Glutamatergic neuron (in vitro differentiated cells): Measurements from ENCODE around the gene HENMT1. TPM values are rescaled to one million over a fixed set of nuclear protein-coding genes. Genes with fewer than 3 reads are reported as not detected.

Source experiments
- DNase-seq: peaks from one replicate; pipeline ENCODE4 v3.0.0; 2022
- H3K27ac Mint-ChIP-seq: one replicate; pipeline ENCODE4 v1.8.0; 2020; ENCODE audit warnings: mild to moderate bottlenecking, mixed read lengths, inconsistent platforms; ENCODE audit not compliant: unreplicated experiment
- H3K27me3 Mint-ChIP-seq: one replicate; pipeline ENCODE4 v1.8.0; 2020; ENCODE audit warnings: mild to moderate bottlenecking, moderate library complexity, mixed read lengths, inconsistent platforms; ENCODE audit not compliant: unreplicated experiment
- H3K36me3 Mint-ChIP-seq: one replicate; pipeline ENCODE4 v1.8.0; 2020; ENCODE audit warnings: mild to moderate bottlenecking, mixed read lengths, inconsistent platforms; ENCODE audit not compliant: unreplicated experiment
- H3K4me1 Mint-ChIP-seq: one replicate; pipeline ENCODE4 v1.8.0; 2020; ENCODE audit warnings: mild to moderate bottlenecking, low read depth, mixed read lengths, inconsistent platforms; ENCODE audit not compliant: unreplicated experiment
- H3K4me3 Mint-ChIP-seq: one replicate; pipeline ENCODE4 v1.8.0; 2020; ENCODE audit warnings: mild to moderate bottlenecking, mixed read lengths, inconsistent platforms; ENCODE audit not compliant: unreplicated experiment
- H3K9me3 Mint-ChIP-seq: one replicate; pipeline ENCODE4 v1.8.0; 2020; ENCODE audit warnings: mild to moderate bottlenecking, moderate library complexity, mixed read lengths, inconsistent platforms; ENCODE audit not compliant: unreplicated experiment
- CTCF ChIP-seq: fragments of 200-600 bp; sonication (generic); IDR thresholded peaks from one replicate; pipeline ENCODE4 v1.5.0; 2021; ENCODE audit not compliant: partially characterized antibody, unreplicated experiment
- total RNA-seq: library from RNA; stranded (reverse); fragmentation: NEBNext Ultra II Directional; extraction: Animal tissue kit (Norgen Biotek cat#: 25700); gene quantifications from one replicate; pipeline ENCODE4 v1.2.1, GENCODE V29; 2021; ENCODE audit not compliant: unreplicated experiment

The HENMT1 gene
- total RNA-seq, 1 donor from 2014 or later: 15.9 TPM

GRCh38 chr1:108692724-108693655 is 32.1 kb upstream of the HENMT1 start:
- peaks cover 3% of the 10 kb centered on the region for H3K4me1 Mint-ChIP-seq
- peak; percentile 32 for DNase-seq
- peaks cover 19% of the 10 kb centered on the region for H3K27me3 Mint-ChIP-seq
- H3K36me3 Mint-ChIP-seq: no peaks in the 10 kb centered on the region
- H3K27ac Mint-ChIP-seq: peak overlapping the region; percentile 97
- peak overlapping the region; percentile 99 for H3K4me3 Mint-ChIP-seq
- H3K9me3 Mint-ChIP-seq: peaks cover 9% of the 10 kb centered on the region
- TF ChIP-seq CTCF: no peak

- Mint-ChIP-seq H3K9me3 (peaks cover 9% of the 10 kb centered on the region), H3K4me1 (peaks cover 3% of the 10 kb centered on the region), H3K27me3 (peaks cover 19% of the 10 kb centered on the region), H3K27ac (peak within 1 kb of the TSS; percentile 97), H3K36me3 (no peaks in the 10 kb centered on the region), H3K4me3 (peak within 1 kb of the TSS; percentile 99)
- no peak for TF ChIP-seq CTCF
- DNase-seq: peak; percentile 95
Observed at GRCh38 chr1:108691942-108692723, 31.2 kb upstream of the HENMT1 start, which contains the start of gene PRPF38B. Gene PRPF38B, plus strand, starts transcription at chr1:108692310. Its CDS starts 282 bp downstream, at chr1:108692592.

GRCh38 chr1:108691128-108691941 is 30.4 kb upstream of the HENMT1 start:
- peaks cover 3% of the 10 kb centered on the region for H3K4me1 Mint-ChIP-seq
- H3K9me3 Mint-ChIP-seq: peaks cover 9% of the 10 kb centered on the region
- H3K27ac Mint-ChIP-seq: peak overlapping the region; percentile 97
- H3K27me3 Mint-ChIP-seq: peaks cover 19% of the 10 kb centered on the region
- peak overlapping the region; percentile 99 for H3K4me3 Mint-ChIP-seq
- H3K36me3 Mint-ChIP-seq: no peaks in the 10 kb centered on the region
- DNase-seq: no peak
- TF ChIP-seq CTCF: no peak

- Mint-ChIP-seq H3K9me3 (peaks cover under 1% of the 10 kb centered on the region), H3K27me3 (peaks cover 3% of the 10 kb centered on the region), H3K27ac (no peak overlapping the region), H3K4me3 (no peak overlapping the region), H3K36me3 (no peaks in the 10 kb centered on the region), H3K4me1 (peaks cover 3% of the 10 kb centered on the region)
- DNase-seq: no peak
- no peak for TF ChIP-seq CTCF
Observed at GRCh38 chr1:108686614-108687313, 25.9 kb upstream of the HENMT1 start.
